ENCODE measurements around the gene RNLS.

- no peak for TF ChIP-seq CTCF (conservative IDR thresholded peaks at IDR 0.05; ENCODE audit: low read depth, low read length)
- TF ChIP-seq EZH2 (IDR thresholded peaks at IDR 0.05; ENCODE audit: borderline replicate concordance, low read depth, low read length, poor library complexity, severe bottlenecking) = no peak
Measured at GRCh38 chr10:88440541-88440940, 142.6 kb downstream of the RNLS start.

Measured in A673 (cell line).